HPDE6-E6E7 (cell line): ENCODE measurements around the gene GRXCR2.
"Not testable (repeated sequence)": the region's sequence is repeated elsewhere in the genome, so short reads cannot be mapped to it uniquely, and the experiment has no call there.

Source experiments
- DNase-seq: peaks from one replicate; pipeline ENCODE4 v3.0.0; 2011; ENCODE audit warnings: missing footprints; ENCODE audit errors: extremely low spot score

The GRXCR2 gene

GRCh38 chr5:145874765-145875164 lies 2.0 kb upstream of the GRXCR2 start:
- no peak for DNase-seq

- DNase-seq = no peak
Observed at GRCh38 chr5:145872486-145872885, 328 bp downstream of the GRXCR2 start.

DNA sequence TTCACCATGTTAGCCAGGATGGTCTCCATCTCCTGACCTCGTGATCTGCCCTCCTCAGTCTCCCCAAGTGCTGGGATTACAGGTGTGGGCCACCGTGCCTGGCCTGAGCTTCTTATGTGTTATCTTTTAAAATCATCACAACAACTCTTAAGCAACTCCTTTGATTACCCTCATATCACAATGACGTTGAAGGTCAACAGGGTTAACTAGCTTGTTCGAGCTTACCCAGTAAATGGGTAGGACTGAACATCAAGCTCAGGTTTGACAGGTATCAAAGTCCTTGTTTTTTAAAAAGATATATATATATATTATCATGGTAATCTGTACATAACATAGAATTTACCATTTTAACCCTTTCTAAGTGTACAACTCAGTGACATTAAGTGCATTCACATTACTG lies 3.1 kb downstream of the GRXCR2 start:
- DNase-seq = no peak

- DNase-seq = no peak
Observed at GRCh38 chr5:145867806-145868205, 5.0 kb downstream of the GRXCR2 start.

GRCh38 chr5:145864432-145864831 lies 8.4 kb downstream of the GRXCR2 start:
- not testable (repeated sequence) for DNase-seq

- DNase-seq = no peak
Observed at GRCh38 chr5:145863003-145863402, 9.8 kb downstream of the GRXCR2 start.

DNA sequence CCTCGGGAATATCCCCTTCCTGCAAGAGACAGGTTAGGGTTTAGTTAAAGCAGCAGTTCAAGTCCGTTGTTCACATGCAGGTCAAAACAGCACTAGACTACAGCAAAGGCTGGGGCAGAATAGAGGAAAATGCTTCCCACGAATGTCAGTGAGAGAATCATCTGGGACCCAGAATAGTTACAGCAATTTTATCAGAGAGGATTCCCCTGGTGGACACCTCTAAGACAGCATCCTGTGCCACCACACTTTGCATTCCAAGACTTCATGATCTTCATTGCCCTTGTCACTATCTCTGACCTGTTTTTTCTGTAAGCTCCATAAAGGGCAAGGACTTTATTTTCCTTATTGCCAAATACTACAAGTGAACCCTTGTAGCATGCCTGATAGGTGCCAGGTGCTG lies 12.9 kb downstream of the GRXCR2 start:
- no peak for DNase-seq

- no peak for DNase-seq
Observed at GRCh38 chr5:145859453-145859852, 13.4 kb downstream of the GRXCR2 start.

- DNase-seq = no peak
Observed at GRCh38 chr5:145858959-145859358, 13.9 kb downstream of the GRXCR2 start.

- no peak for DNase-seq
Observed at GRCh38 chr5:145856285-145856818, 16.5 kb downstream of the GRXCR2 start.

DNA sequence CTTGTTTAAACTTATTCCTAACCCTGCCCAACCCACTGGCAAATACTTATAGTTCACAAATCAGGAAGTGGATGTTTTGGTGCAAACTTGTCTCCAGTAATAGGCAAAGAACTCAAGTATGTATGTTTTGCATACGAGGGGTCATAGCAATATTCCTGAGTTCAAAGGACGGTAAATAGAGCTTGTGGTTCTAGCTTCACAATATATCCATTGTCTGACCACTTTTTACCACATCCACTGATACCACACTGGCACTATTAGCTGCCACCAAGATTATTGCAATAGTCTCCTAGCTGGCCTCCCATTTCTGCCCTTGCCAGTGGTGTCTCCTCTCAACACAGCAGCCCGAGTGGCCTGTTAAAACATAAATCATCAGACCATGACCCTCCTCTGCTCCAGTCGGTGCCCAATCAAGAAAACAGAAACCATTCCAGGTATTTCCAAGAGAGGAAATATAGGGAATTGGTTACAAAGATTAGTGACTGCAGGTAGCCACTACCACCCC lies 17.0 kb downstream of the GRXCR2 start:
- no peak for DNase-seq

- DNase-seq = peak; percentile 57
Observed at GRCh38 chr5:145854651-145855258, 18.1 kb downstream of the GRXCR2 start.

GRCh38 chr5:145853781-145854376 lies 18.9 kb downstream of the GRXCR2 start:
- DNase-seq = no peak

DNA sequence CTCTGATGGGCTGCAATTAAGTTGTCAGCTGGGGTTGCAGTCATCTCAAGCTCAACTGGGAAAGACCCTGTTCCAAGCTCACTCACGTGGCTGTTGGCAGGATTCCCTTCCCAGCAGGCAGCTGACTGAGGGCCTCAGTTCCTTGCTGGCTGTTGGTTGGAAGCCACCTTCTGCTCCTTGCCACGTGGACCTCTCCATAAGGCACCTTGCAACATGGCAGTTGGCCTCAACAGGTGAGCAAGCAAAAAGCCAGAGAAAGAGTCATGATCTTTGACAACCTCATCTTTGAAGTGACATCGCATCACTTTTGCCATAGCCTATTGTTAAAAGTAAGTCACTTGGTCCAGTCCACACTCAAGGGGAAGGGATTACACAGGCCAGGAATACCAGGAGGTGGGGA lies 19.8 kb downstream of the GRXCR2 start:
- no peak for DNase-seq

GRCh38 chr5:145848854-145849253 lies 24.0 kb downstream of the GRXCR2 start:
- DNase-seq = peak; percentile 52

GRCh38 chr5:145847499-145848497 lies 25.0 kb downstream of the GRXCR2 start:
- peak; percentile 58 for DNase-seq

GRCh38 chr5:145846081-145846480 lies 26.7 kb downstream of the GRXCR2 start:
- DNase-seq = no peak

DNA sequence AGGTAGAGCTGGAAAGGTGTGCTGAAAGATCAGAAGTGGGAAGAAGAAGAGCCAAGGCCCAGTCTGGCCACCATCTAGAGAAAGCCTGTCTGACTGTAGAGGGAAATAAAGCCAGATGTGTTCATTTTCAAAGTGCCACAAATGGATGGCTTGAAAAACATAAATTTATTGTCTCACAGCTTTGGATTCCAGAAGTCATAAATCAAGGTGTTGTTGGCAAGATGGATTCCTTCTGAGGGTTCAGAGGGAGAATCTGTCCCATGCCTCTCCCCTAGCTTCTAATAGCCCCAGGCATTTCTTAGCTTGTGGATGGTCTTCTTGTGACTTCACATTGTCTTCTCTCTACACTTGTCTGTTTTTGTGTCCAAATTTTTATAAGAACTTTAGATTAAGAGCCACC lies 31.5 kb downstream of the GRXCR2 start:
- no peak for DNase-seq

DNA sequence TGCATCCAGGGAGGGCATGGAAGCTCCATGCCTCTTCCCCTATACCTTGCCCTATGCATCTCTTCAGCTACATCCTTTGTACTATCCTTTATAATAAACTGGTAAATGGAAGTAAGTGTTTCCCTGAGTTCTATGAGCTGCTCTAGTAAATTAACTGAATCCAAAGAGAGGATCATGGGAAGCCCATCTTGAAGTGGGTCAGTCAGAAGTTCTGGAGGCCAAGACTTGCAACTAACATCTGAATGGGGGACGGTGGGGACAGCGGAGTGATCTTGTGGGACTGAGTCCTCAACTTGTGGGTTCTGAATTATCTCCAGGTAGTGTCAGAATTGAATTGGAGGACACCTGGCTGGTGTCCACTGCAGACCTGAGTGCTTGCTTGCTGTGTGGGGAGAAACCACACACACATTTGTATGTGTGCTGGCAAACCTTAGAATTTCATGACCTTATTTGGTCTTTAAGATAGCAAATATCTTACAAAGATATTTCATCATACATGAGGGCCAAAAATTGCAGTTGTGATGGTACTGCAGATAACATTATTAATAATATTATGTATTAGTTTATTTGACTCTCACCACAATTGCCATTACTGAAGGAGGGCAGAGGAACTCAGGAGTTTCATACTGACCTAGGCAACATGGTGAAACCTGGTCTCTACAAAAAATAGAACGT lies 32.2 kb downstream of the GRXCR2 start:
- DNase-seq = no peak

DNA sequence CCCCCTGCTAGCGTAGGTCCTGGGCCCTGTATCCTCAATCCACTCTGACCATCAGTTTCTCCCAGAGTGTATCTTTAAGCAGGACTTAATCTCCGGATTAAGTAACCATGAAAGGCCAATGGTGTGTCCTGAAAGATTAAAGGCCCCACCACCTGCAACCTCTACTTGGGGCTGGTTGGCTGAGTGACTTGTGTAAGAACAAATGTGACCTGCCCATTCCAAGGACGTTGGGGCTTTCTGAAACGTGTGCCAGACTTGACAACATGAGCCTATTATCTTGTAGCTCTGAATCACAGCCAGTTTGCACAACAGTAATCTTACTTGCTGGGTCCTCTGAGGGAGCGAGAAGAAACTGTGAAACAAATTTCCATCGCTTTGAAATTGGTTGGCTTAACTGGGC lies 34.5 kb downstream of the GRXCR2 start:
- DNase-seq = no peak

- DNase-seq = not testable (repeated sequence)
Observed at GRCh38 chr5:145836241-145836640, 36.6 kb downstream of the GRXCR2 start.

DNA sequence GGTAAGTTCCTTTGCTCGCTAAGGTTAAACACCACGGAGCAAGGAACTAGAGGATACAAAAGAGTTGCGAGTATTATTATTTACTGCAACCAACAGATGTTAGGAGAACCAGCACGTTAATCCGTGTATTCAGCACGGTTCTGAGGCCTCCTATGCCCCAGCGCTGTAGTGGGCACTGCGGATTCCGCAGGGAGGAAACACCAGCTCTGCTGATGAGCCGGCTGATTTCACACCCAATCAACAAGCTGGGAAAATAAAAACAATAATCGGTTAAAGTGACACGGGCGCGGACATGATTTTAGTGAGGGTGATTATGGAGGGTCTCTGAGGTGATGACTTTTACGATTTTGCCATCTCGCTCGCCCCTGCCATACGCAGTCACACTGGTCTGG lies 37.0 kb downstream of the GRXCR2 start:
- DNase-seq = no peak
